ENCODE measurements around the gene AXL. TPM values are rescaled to one million over a fixed set of nuclear protein-coding genes. Genes with fewer than 3 reads are reported as not detected.

The AXL gene
- total and polyA plus RNA-seq, 3 donors from 2014 or later = 56.0 to 150 (median 98.2) TPM

DNA sequence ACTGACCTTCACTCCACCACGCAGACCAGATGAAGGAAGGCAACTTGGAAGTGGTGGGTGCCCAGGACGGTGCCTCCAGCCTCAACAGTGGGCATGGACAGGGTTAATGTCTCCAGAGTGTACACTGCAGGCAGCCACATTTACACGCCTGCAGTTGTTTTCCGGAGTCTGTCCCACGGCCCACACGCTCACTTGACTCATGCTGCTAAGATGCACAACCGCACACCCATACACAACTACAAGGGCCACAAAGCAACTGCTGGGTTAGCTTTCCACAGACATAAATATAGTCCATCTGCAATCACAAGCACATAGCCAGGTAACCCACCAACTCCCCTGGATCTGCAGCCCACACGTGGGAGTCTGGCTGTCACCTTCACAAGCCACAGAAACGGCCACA is 12.6 kb upstream of the AXL start:
- Histone ChIP-seq H3K27ac (no peak overlapping the region), H3K9me3 (no peaks in the 10 kb centered on the region), H3K4me1 (no peaks in the 10 kb centered on the region), H3K27me3 (no peaks in the 10 kb centered on the region), H3K36me3 (ENCODE audit: low read depth, missing control alignments) (no peaks in the 10 kb centered on the region), H3K4me3 (no peak overlapping the region)
- 74 to 84% methylated on average over 9 of the region's 9 CpGs for WGBS, 2 donors
- intact Hi-C loops (cut with DNase I; ENCODE audit: low total_unique reads) = loop anchor here (5.0 kb wide), 1 partner anchor 56 kb away; the partner anchor contains the start of gene HNRNPUL1
- DNase-seq = no peak
- no peak for TF ChIP-seq POLR2A (IDR thresholded peaks at IDR 0.05)
- TF ChIP-seq, protein P1, sequence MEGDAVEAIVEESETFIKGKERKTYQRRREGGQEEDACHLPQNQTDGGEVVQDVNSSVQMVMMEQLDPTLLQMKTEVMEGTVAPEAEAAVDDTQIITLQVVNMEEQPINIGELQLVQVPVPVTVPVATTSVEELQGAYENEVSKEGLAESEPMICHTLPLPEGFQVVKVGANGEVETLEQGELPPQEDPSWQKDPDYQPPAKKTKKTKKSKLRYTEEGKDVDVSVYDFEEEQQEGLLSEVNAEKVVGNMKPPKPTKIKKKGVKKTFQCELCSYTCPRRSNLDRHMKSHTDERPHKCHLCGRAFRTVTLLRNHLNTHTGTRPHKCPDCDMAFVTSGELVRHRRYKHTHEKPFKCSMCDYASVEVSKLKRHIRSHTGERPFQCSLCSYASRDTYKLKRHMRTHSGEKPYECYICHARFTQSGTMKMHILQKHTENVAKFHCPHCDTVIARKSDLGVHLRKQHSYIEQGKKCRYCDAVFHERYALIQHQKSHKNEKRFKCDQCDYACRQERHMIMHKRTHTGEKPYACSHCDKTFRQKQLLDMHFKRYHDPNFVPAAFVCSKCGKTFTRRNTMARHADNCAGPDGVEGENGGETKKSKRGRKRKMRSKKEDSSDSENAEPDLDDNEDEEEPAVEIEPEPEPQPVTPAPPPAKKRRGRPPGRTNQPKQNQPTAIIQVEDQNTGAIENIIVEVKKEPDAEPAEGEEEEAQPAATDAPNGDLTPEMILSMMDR (IDR thresholded peaks at IDR 0.05) = no peak

DNA sequence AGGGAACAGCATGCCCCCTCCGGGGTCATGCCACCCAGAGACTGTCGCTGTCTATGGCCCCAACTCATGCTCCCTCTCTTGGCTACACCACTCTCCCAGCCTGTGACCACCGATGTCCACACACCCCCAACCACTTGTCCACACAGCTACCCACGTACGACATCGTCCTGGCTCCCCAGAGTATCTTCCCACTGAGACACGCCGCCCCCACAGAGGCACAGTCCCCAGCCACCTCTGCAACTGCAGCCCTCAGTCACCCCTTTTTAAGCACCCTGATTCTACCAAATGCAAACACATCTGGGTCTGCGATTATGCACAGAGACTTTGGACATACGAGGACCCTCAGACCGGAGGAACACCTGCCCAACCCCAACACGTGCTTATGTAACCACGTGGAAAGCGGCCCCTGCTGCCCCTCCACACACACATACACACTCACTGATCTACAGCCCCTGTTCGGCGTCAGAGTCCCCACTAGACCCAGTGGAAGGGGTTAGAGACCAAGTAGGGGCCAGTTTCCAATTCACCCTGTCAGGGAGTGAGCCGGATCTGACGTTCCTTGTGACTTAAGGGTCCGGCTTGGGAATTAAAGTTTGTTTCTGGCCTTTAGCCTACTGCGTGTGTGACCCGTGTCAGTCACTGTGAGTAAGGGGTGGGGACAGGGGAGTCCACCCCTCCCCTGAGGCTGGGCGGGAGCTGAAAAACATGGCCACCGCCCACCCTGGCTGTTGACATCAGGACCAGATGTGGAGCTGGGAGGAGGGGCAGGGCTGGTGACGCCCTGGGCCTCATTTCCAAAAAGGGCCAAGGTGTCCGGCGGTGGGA is 11.9 kb upstream of the AXL start:
- no peak overlapping the region for H3K4me3 ChIP-seq
- WGBS, 2 donors = 69 to 79% methylated on average over 25 to 26 of the region's 26 CpGs
- no peaks in the 10 kb centered on the region for H3K27me3 ChIP-seq
- no peaks in the 10 kb centered on the region for H3K4me1 ChIP-seq
- intact Hi-C loops (cut with DNase I; ENCODE audit: low total_unique reads) = loop anchor here (5.0 kb wide), 1 partner anchor 55 kb away; the partner anchor contains the start of gene HNRNPUL1
- peak; percentile 46 for DNase-seq
- H3K36me3 ChIP-seq (ENCODE audit: low read depth, missing control alignments) = no peaks in the 10 kb centered on the region
- no peak overlapping the region for H3K27ac ChIP-seq
- no peak for TF ChIP-seq POLR2A (IDR thresholded peaks at IDR 0.05)
- TF ChIP-seq, protein P1 (IDR thresholded peaks at IDR 0.05) = no peak
- no peaks in the 10 kb centered on the region for H3K9me3 ChIP-seq

DNA sequence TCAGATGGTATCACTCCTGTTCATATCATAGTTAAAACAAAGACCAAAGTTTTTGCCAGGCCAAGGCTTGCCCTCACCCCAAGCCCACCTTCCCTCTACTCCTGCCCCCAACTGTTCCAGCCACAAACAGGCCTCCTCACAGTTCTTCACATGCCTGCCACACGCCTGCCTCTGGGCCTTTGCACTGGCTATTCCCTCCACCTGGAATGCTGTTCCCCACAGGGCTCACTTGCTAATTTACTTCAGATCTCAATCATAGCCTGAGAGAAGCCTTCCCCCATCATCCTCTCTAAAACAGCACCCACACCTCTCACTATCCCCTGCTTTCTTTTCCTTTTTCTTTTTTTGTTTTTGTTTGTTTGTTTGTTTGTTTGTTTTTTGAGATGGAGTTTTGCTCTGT is 4.9 kb upstream of the AXL start:
- H3K4me1 ChIP-seq = peaks cover 8% of the 10 kb centered on the region
- TF ChIP-seq, protein P1 (IDR thresholded peaks at IDR 0.05) = no peak
- TF ChIP-seq POLR2A (IDR thresholded peaks at IDR 0.05) = no peak
- DNase-seq = no peak
- no peak overlapping the region for H3K4me3 ChIP-seq
- no peak overlapping the region for H3K27ac ChIP-seq
- intact Hi-C loops (cut with DNase I; ENCODE audit: low total_unique reads) = no loop called here
- H3K27me3 ChIP-seq = no peaks in the 10 kb centered on the region
- no peaks in the 10 kb centered on the region for H3K36me3 ChIP-seq (ENCODE audit: low read depth, missing control alignments)
- WGBS, 2 donors = 96 to 100% methylated on average over 1 of the region's 1 CpG
- H3K9me3 ChIP-seq = no peaks in the 10 kb centered on the region

DNA sequence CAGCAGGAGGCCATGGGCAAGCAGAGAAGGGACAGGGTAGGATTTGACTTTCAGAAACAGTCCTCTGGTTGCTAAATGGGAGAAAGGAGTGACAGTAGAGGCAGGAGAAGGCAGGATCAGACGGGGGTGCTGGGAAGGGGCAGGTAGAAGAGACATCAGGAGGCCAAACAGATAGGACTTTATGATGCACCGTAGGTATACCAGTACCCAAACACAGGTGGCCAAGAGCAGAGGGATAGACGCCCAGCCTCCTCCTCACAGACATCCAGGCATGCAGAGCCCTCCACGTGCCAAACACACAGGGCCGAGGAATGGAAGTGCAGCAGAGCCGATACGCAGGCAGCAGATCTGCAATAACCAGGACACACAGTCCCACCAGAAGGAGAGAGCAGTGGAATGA is 1.3 kb upstream of the AXL start:
- no peak overlapping the region for H3K4me3 ChIP-seq
- H3K36me3 ChIP-seq (ENCODE audit: low read depth, missing control alignments) = no peaks in the 10 kb centered on the region
- intact Hi-C loops (cut with DNase I; ENCODE audit: low total_unique reads) = no loop called here
- peaks cover 8% of the 10 kb centered on the region for H3K4me1 ChIP-seq
- DNase-seq = no peak
- H3K27ac ChIP-seq = peak overlapping the region in 1 of 2 donors; percentile 95
- 53 to 73% methylated on average over 5 to 7 of the region's 7 CpGs for WGBS, 2 donors
- TF ChIP-seq, protein P1 (IDR thresholded peaks at IDR 0.05) = no peak
- no peak for TF ChIP-seq POLR2A (IDR thresholded peaks at IDR 0.05)
- H3K9me3 ChIP-seq = no peaks in the 10 kb centered on the region
- H3K27me3 ChIP-seq = no peaks in the 10 kb centered on the region

DNA sequence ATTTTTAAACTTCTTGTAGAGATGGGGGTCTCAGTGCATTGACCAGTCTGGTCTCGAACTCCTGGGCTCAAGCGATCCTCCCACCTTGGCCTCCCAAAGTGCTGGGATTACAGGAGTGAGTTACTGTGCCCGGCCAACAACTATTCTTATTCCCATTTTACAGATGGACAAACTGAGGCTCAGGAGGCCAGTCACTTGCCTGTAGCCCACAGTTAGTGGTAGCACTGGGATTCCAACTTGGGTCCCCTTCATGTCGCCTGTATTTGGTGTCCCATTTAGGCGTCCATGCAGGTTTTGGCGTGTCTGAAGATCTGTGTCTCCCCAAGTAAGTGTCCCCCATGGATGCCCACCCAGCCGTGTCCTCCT is 791 bp upstream of the AXL start:
- H3K9me3 ChIP-seq = no peaks in the 10 kb centered on the region
- no peak for DNase-seq
- no peaks in the 10 kb centered on the region for H3K27me3 ChIP-seq
- H3K4me3 ChIP-seq = no peak overlapping the region
- H3K27ac ChIP-seq = peak overlapping the region; percentile 95
- WGBS, 2 donors = 60 to 65% methylated on average over 7 of the region's 7 CpGs
- TF ChIP-seq POLR2A (IDR thresholded peaks at IDR 0.05) = no peak
- TF ChIP-seq, protein P1 (IDR thresholded peaks at IDR 0.05) = no peak
- no peaks in the 10 kb centered on the region for H3K36me3 ChIP-seq (ENCODE audit: low read depth, missing control alignments)
- intact Hi-C loops (cut with DNase I; ENCODE audit: low total_unique reads) = no loop called here
- H3K4me1 ChIP-seq = peaks cover 8% of the 10 kb centered on the region
